GM12874 (cell line): ENCODE data around the gene LGR6.

ENCODE experiments used
- TF ChIP-seq, protein P1 (sequence below): IDR thresholded peaks from 2 replicates; pipeline ENCODE4 v1.5.1; 2011; ENCODE audit warnings: low read depth, mild to moderate bottlenecking, control low read depth, low read length, moderate library complexity; ENCODE audit not compliant: insufficient read depth

The LGR6 gene

GRCh38 chr1:202216691-202217090, 23.1 kb downstream of the LGR6 start:
- TF ChIP-seq, protein P1, sequence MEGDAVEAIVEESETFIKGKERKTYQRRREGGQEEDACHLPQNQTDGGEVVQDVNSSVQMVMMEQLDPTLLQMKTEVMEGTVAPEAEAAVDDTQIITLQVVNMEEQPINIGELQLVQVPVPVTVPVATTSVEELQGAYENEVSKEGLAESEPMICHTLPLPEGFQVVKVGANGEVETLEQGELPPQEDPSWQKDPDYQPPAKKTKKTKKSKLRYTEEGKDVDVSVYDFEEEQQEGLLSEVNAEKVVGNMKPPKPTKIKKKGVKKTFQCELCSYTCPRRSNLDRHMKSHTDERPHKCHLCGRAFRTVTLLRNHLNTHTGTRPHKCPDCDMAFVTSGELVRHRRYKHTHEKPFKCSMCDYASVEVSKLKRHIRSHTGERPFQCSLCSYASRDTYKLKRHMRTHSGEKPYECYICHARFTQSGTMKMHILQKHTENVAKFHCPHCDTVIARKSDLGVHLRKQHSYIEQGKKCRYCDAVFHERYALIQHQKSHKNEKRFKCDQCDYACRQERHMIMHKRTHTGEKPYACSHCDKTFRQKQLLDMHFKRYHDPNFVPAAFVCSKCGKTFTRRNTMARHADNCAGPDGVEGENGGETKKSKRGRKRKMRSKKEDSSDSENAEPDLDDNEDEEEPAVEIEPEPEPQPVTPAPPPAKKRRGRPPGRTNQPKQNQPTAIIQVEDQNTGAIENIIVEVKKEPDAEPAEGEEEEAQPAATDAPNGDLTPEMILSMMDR = no peak

DNA sequence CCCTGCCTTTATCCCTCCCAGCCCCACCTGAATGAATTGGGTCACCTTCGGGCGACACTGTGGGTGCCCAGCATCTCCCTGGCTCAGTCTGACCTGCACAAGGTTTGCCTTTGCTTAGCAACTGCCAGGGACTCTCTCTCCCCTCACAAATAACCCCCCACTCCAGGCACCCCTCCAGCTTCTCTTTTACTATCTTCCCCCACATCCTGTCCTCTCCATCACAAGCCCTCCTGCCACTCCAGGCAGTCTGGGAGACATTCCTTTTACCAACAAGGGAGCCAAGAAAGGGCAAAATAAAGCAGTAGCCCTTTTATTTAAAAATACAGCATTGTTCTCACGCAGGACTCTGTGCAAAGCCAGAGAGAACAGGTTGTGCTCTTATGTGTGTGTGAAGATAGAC, 23.9 kb downstream of the LGR6 start:
- TF ChIP-seq, protein P1 = no peak

- TF ChIP-seq, protein P1 = no peak
Observed at GRCh38 chr1:202217951-202218350, 24.4 kb downstream of the LGR6 start.

DNA sequence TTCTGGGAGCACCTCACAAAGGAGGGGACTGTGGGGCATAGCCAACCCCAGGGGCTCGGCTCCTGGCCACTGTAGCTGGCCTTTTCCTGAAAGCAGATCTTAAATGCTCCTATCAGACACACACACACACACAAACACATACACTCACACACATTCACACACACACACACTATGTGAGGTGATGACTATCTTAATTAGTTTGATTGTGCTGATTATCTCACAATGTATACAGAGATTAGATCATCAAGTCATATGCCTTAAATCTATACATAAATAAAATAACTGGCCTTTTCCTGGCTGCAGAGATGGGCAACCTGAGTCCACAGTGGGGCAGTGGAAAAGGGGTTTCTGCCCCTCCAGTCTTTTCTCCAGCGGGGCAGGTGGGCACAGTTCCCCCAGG, 27.1 kb downstream of the LGR6 start:
- TF ChIP-seq, protein P1 = no peak

GRCh38 chr1:202221911-202222909, 28.6 kb downstream of the LGR6 start:
- TF ChIP-seq, protein P1 = no peak

GRCh38 chr1:202223121-202223860, 29.7 kb downstream of the LGR6 start:
- TF ChIP-seq, protein P1 = no peak

DNA sequence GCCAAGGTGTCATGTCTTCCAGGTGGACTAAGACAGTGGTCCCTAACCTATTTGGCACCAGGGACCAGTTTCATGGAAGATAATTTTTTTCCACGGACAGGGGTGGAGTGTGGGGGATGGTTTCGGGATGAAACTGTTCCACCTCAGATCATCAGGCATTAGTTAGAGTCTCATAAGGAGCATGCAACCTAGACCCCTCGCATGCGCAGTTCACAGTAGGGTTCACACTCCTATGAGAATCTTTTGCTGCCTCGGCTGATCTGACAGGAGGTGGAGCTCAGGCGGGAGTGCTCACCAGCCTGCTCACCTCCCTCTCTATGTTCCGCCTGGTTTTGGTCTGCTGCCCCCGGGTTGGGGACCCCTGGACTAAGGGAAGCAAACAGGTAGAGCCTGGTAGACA, 30.9 kb downstream of the LGR6 start:
- TF ChIP-seq, protein P1 = no peak
